A549 (cell line): ENCODE results near the gene UTP11. TPM values are rescaled to one million over a fixed set of nuclear protein-coding genes. Genes with fewer than 3 reads are reported as not detected.

ENCODE experiments used
- ATAC-seq, 2 experiments: fragments of 200-7000 bp in 1 of 2; fragments of >200 bp in 1 of 2; cut with Nextera tagmentation in 1 of 2; cut with Tn5 transposase in 1 of 2; 3 replicates each; pipeline versions ENCODE4 v1.8.0 to v1.9.1; 2018 to 2020; ENCODE audit warnings: mild to moderate bottlenecking in 1 of 2, moderate library complexity in 1 of 2
- CTCF ChIA-PET: fragments of 300-600 bp; sonication (Branson Sonifier 250); formaldehyde crosslinking; extraction: SDS; loops from one replicate; lab custom pipeline; 2021; ENCODE audit warnings: antibody characterized with exemption, inconsistent platforms; lab: Yijun Ruan, JAX
- POLR2A ChIA-PET: fragments of 350-600 bp; formaldehyde crosslinking; extraction: SDS; loops from one replicate; lab custom pipeline; 2021; ENCODE audit warnings: antibody characterized with exemption, inconsistent platforms; lab: Yijun Ruan, JAX
- DNase-seq, 2 experiments: peaks; one replicate each; pipeline versions ENCODE4 v3.0.0 to v3.0.0-alpha.2; 2011 to 2016; ENCODE audit warnings: low read depth in 1 of 2, low spot score in 1 of 2
- FAIRE-seq: peaks from 2 replicates; lab custom pipeline; 2011; peaks lifted over from hg19 to GRCh38; lab: Jason Lieb, UNC
- H3K27ac ChIP-seq, 2 experiments: fragments of >200 bp; sonication (Bioruptor Twin); formaldehyde crosslinking; 3 replicates each; pipeline ENCODE4 v1.5.1; 2016 to 2017
- H3K4me1 ChIP-seq: fragments of >200 bp; sonication (Bioruptor Twin); formaldehyde crosslinking; 3 replicates; pipeline ENCODE4 v1.6.1; 2016
- H3K4me2 ChIP-seq: fragments of >200 bp; sonication (Bioruptor Twin); formaldehyde crosslinking; 3 replicates; pipeline ENCODE4 v1.6.1; 2016
- H3K4me3 ChIP-seq: fragments of >200 bp; sonication (Bioruptor Twin); formaldehyde crosslinking; 3 replicates; pipeline ENCODE4 v1.5.1; 2016
- H3K9me3 ChIP-seq: fragments of >200 bp; sonication (Bioruptor Twin); formaldehyde crosslinking; 3 replicates; pipeline ENCODE4 v1.6.1; 2016
- BCL3 ChIP-seq: fragments of >200 bp; sonication (Bioruptor Twin); formaldehyde crosslinking; IDR thresholded peaks from 3 replicates; pipeline ENCODE4 v1.6.1; 2016
- CBX2 ChIP-seq: fragments of 200-600 bp; sonication (generic); IDR thresholded peaks from 2 replicates; pipeline ENCODE4 v1.6.1; 2016; ENCODE audit warnings: low read depth, mild to moderate bottlenecking, borderline replicate concordance
- CBX8 ChIP-seq: fragments of 200-600 bp; sonication (generic); IDR thresholded peaks from 2 replicates; pipeline ENCODE4 v1.6.1; 2016
- CEBPB ChIP-seq, 2 experiments: fragments of >200 bp in 1 of 2; sonication (Bioruptor Twin) in 1 of 2; formaldehyde crosslinking in 1 of 2; IDR thresholded peaks; 2 replicates each; pipeline ENCODE4 v1.6.1; 2012 to 2016
- E2F6 ChIP-seq: IDR thresholded peaks from 2 replicates; pipeline ENCODE4 v1.6.1; 2012; ENCODE audit warnings: low read depth, borderline replicate concordance
- FOXS1 ChIP-seq: fragments of 250-450 bp; sonication (Bioruptor Pico); IDR thresholded peaks from 2 replicates; pipeline ENCODE4 v1.5.0; 2020; ENCODE audit warnings: mild to moderate bottlenecking, moderate library complexity
- HDAC2 ChIP-seq: fragments of 200-600 bp; sonication (generic); IDR thresholded peaks from 2 replicates; pipeline ENCODE4 v1.6.1; 2016
- JUN ChIP-seq, 2 experiments: fragments of >200 bp; sonication (Bioruptor Twin); formaldehyde crosslinking; IDR thresholded peaks; 2 replicates in 1 of 2; 3 replicates in 1 of 2; pipeline ENCODE4 v1.6.1; 2016 to 2017
- MAFK ChIP-seq: fragments of 450-650 bp; IDR thresholded peaks from 2 replicates; pipeline ENCODE4 v1.6.1; 2014; ENCODE audit not compliant: partially characterized antibody
- MAX ChIP-seq: IDR thresholded peaks from 2 replicates; pipeline ENCODE4 v1.6.1; 2012
- MAZ ChIP-seq: fragments of 150-350 bp; IDR thresholded peaks from 2 replicates; pipeline ENCODE4 v1.6.1; 2014; ENCODE audit warnings: antibody characterized with exemption, low read depth, low read length, borderline replicate concordance
- MYC ChIP-seq: IDR thresholded peaks from 2 replicates; pipeline ENCODE4 v1.6.1; 2012; ENCODE audit warnings: mild to moderate bottlenecking, inconsistent platforms, low read length, improper control_type of control experiment, borderline replicate concordance
- NPAS2 ChIP-seq: fragments of 250-450 bp; sonication (Bioruptor Pico); IDR thresholded peaks from 2 replicates; pipeline ENCODE4 v1.8.0; 2022; ENCODE audit warnings: mild to moderate bottlenecking, moderate library complexity, borderline replicate concordance
- POLR2AphosphoS2 ChIP-seq: conservative IDR thresholded peaks from 2 replicates; pipeline ENCODE4 v1.6.1; 2012; ENCODE audit warnings: low read length, improper control_type of control experiment, inconsistent platforms
- RAD21 ChIP-seq, 2 experiments: fragments of >200 bp in 1 of 2; sonication (Bioruptor Twin) in 1 of 2; formaldehyde crosslinking in 1 of 2; IDR thresholded peaks in 1 of 2; conservative IDR thresholded peaks in 1 of 2; 2 replicates in 1 of 2; 3 replicates in 1 of 2; pipeline ENCODE4 v1.6.1; 2012 to 2018; ENCODE audit warnings: inconsistent platforms in 1 of 2
- RARB ChIP-seq: fragments of 250-450 bp; sonication (Bioruptor Pico); IDR thresholded peaks from 2 replicates; pipeline ENCODE4 v1.8.0; 2021; ENCODE audit warnings: mild to moderate bottlenecking, moderate library complexity
- RNF2 ChIP-seq: fragments of 200-600 bp; sonication (generic); IDR thresholded peaks from 2 replicates; pipeline ENCODE4 v1.6.1; 2016; ENCODE audit warnings: low read depth, mild to moderate bottlenecking, antibody characterized with exemption, moderate library complexity, borderline replicate concordance
- SMC3 ChIP-seq: fragments of >200 bp; sonication (Bioruptor Twin); formaldehyde crosslinking; IDR thresholded peaks from 3 replicates; pipeline ENCODE4 v1.6.1; 2018; ENCODE audit warnings: inconsistent platforms
- TFCP2L1 ChIP-seq: fragments of 250-450 bp; sonication (Bioruptor Pico); IDR thresholded peaks from 2 replicates; pipeline ENCODE4 v1.5.0; 2021; ENCODE audit warnings: mild to moderate bottlenecking
- ZC3H11A ChIP-seq: fragments of 450-650 bp; IDR thresholded peaks from 2 replicates; pipeline ENCODE4 v1.6.1; 2014; ENCODE audit warnings: antibody characterized with exemption, mild to moderate bottlenecking
- ZFP36 ChIP-seq: fragments of 450-650 bp; IDR thresholded peaks from 2 replicates; pipeline ENCODE4 v1.6.1; 2014; ENCODE audit warnings: borderline replicate concordance; ENCODE audit not compliant: partially characterized antibody
- ZNF302 ChIP-seq: fragments of 250-450 bp; sonication (Bioruptor Pico); IDR thresholded peaks from 2 replicates; pipeline ENCODE4 v1.9.0; 2021; ENCODE audit warnings: inconsistent platforms, mild to moderate bottlenecking, moderate library complexity
- WGBS: methylation state at CpG from one replicate; pipeline ENCODE4 v1.1.6; 2017; ENCODE audit errors: missing lambda C conversion rate; 5-methylcytosine and 5-hydroxymethylcytosine counted together
- polyA plus RNA-seq, 4 experiments: library from polyadenylated mRNA; depleted of rRNA in 3 of 4; stranded (reverse); fragments of >200 nt; fragmentation: RNase III in 1 of 4; extraction: RNeasy Plus Mini Kit Qiagen cat#74134 plus additional on column Dnase treatment in 1 of 4; gene quantifications; 2 replicates in 3 of 4; 3 replicates in 1 of 4; pipeline ENCODE4 v1.2.3, GENCODE V29; 2011 to 2017
- TF ChIP-seq, protein P1 (sequence below): fragments of >200 bp; sonication (Bioruptor Twin); formaldehyde crosslinking; IDR thresholded peaks from 3 replicates; pipeline ENCODE4 v1.5.1; 2016

Gene UTP11
- polyA plus RNA-seq, 2 of the 4 experiments (the other 2 are of a cell fraction): 37.6 to 44.8 TPM

DNA sequence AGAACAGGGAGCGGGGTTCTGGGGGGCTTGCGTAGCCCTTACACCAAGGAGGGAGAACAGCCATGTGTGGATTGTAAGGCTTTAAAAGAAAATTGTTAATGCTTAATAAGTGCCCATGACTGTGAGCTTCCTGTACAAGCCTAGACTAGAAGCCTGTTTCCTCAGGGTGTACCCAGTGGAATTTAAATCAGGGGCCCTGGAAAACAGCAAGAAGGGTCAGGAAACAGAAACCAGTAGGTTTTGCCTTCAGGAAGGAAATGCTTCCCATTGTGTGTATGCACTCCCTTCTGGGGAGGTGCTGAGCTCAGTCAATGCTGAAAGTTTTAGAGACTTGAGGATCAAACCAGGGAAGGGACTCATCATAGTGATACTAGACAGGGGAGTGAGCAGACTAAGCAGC is 12.7 kb downstream of the UTP11 start (continued):
- TF ChIP-seq RNF2 (no peak), FOXS1 (no peak), ZFP36 (no peak), CBX2 (no peak), BCL3 (no peak)

GRCh38 chr1:38025664-38026063 is 13.1 kb downstream of the UTP11 start:
- DNase-seq: no peak
- POLR2A ChIA-PET: no interaction called here
- Histone ChIP-seq H3K9me3 (no peaks in the 10 kb centered on the region), H3K4me1 (0 out of 3 replicates have a peak, but pooled peaks cover 3% of the 10 kb centered on the region), H3K4me3 (no peak overlapping the region), H3K4me2 (no peak overlapping the region), H3K27ac (no peak overlapping the region)
- TF ChIP-seq NPAS2 (CRISPR knock-in tag) (no peak), MAX (no peak), ZC3H11A (no peak), MAZ (no peak), CBX8 (no peak), E2F6 (no peak), POLR2AphosphoS2 (no peak), HDAC2 (no peak), RNF2 (no peak), FOXS1 (no peak), MAFK (no peak), TFCP2L1 (CRISPR knock-in tag) (no peak), SMC3 (no peak), JUN (IDR thresholded peaks at IDR 0.05) (no peak), RARB (CRISPR knock-in tag) (no peak), ZNF302 (CRISPR knock-in tag) (no peak), CEBPB (IDR thresholded peaks at IDR 0.05) (no peak)
- 94% methylated on average over 6 of the region's 6 CpGs for WGBS
- CTCF ChIA-PET: interaction anchor here (1.2 to 3.8 kb wide), 10 partner anchors 8 to 811 kb away, joined by 4 to 31 read pairs (median 8); partner anchors contain the start of genes SF3A3 and UTP11
- no peak for FAIRE-seq
- no peak for ATAC-seq

DNA sequence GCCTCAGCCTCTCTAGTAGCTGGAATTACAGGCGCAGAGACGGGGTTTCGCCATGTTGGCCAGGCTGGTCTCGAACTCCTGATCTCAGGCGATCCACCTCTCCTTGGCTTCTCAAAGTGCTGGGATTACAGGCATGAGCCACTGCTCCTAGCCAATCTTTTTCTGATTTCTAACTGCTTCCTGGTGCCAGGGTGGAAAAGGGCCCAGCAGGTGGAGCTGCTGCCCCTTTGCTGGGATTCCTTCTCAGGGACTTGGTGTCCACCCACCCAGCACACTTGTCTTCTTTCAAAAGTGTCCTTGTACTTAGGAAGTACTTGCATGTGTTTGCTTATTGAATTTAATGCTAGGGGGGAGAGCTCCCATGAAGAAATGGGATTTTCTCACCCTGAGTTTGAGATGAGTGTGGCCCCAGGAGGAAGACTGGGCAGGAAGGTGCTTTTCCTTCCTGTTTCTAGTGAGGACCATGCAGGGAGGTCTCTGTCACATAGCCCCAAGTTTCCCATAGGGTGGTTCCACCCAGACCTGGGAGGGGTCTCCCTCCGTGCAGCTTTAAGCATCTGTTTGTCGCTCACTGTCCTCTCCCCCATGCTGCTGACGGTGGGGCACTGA is 14.2 kb downstream of the UTP11 start:
- no peak overlapping the region for H3K4me3 ChIP-seq
- TF ChIP-seq RAD21 (conservative IDR thresholded peaks at IDR 0.05 in 1 of 2, IDR thresholded peaks at IDR 0.05 in 1 of 2) (peak; percentile 67 to 76), SMC3 (peak; percentile 52; the same call in 2 of the 3 replicates), MYC (no peak)
- TF ChIP-seq, protein P1, sequence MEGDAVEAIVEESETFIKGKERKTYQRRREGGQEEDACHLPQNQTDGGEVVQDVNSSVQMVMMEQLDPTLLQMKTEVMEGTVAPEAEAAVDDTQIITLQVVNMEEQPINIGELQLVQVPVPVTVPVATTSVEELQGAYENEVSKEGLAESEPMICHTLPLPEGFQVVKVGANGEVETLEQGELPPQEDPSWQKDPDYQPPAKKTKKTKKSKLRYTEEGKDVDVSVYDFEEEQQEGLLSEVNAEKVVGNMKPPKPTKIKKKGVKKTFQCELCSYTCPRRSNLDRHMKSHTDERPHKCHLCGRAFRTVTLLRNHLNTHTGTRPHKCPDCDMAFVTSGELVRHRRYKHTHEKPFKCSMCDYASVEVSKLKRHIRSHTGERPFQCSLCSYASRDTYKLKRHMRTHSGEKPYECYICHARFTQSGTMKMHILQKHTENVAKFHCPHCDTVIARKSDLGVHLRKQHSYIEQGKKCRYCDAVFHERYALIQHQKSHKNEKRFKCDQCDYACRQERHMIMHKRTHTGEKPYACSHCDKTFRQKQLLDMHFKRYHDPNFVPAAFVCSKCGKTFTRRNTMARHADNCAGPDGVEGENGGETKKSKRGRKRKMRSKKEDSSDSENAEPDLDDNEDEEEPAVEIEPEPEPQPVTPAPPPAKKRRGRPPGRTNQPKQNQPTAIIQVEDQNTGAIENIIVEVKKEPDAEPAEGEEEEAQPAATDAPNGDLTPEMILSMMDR: peak; percentile 60
- 84% methylated on average over 7 of the region's 8 CpGs for whole genome bisulfite sequencing
- peak; percentile 57 to 80; a peak in 4 of 6 replicates for ATAC-seq
- no peaks in the 10 kb centered on the region for H3K9me3 ChIP-seq
- POLR2A ChIA-PET: no interaction called here
- H3K4me1 ChIP-seq: 0 out of 3 replicates have a peak, but pooled peaks cover 3% of the 10 kb centered on the region
- DNase-seq: peak; percentile 50 to 56
- CTCF ChIA-PET: interaction anchor here (0.7 to 3.8 kb wide), 16 partner anchors 9 to 813 kb away, joined by 3 to 31 read pairs (median 4); partner anchors contain the start of genes SF3A3 and UTP11
- no peak overlapping the region for H3K4me2 ChIP-seq
- no peak overlapping the region for H3K27ac ChIP-seq
- FAIRE-seq: no peak
